ENCODE data around the gene ADGRD1. TPM values are rescaled to one million over a fixed set of nuclear protein-coding genes. Genes with fewer than 3 reads are reported as not detected.

ADGRD1 gene
- total RNA-seq, 1 donor from 2014 or later: 46.9 TPM

GRCh38 chr12:130960058-130960457 lies 6.4 kb downstream of the ADGRD1 start:
- Histone ChIP-seq H3K4me1 (no peaks in the 10 kb centered on the region), H3K27ac (no peak overlapping the region), H3K9me3 (no peaks in the 10 kb centered on the region), H3K4me3 (no peak overlapping the region), H3K27me3 (no peaks in the 10 kb centered on the region), H3K36me3 (no peaks in the 10 kb centered on the region)
- TF ChIP-seq, protein P1, sequence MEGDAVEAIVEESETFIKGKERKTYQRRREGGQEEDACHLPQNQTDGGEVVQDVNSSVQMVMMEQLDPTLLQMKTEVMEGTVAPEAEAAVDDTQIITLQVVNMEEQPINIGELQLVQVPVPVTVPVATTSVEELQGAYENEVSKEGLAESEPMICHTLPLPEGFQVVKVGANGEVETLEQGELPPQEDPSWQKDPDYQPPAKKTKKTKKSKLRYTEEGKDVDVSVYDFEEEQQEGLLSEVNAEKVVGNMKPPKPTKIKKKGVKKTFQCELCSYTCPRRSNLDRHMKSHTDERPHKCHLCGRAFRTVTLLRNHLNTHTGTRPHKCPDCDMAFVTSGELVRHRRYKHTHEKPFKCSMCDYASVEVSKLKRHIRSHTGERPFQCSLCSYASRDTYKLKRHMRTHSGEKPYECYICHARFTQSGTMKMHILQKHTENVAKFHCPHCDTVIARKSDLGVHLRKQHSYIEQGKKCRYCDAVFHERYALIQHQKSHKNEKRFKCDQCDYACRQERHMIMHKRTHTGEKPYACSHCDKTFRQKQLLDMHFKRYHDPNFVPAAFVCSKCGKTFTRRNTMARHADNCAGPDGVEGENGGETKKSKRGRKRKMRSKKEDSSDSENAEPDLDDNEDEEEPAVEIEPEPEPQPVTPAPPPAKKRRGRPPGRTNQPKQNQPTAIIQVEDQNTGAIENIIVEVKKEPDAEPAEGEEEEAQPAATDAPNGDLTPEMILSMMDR (IDR thresholded peaks at IDR 0.05): no peak
- DNase-seq (ENCODE audit: low spot score in 2 of 2): no peak
- intact Hi-C loops (cut with DNase I): no loop called here

DNA sequence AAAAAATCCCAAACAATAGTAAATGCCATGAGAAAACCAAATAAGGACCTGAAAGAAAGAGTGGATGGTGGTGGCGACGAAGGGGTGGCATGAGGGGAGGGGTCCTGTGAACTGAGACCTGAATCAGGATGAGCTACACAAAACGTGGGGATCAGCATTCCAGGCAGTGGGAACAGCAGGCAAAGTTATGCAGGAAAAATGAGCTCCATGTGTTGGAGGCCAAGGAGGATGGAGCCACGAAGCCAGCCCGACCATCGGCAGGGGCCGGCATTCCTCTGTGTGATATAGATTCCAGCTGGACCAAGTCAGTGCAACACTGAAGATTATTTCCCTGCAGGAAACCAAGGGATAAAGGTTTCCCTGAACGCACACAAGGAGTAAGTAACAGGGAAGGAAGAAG lies 7.1 kb downstream of the ADGRD1 start:
- Histone ChIP-seq H3K27me3 (no peaks in the 10 kb centered on the region), H3K4me3 (no peak overlapping the region), H3K9me3 (no peaks in the 10 kb centered on the region), H3K36me3 (no peaks in the 10 kb centered on the region), H3K27ac (no peak overlapping the region), H3K4me1 (no peaks in the 10 kb centered on the region)
- intact Hi-C loops (cut with DNase I): no loop called here
- TF ChIP-seq, protein P1 (IDR thresholded peaks at IDR 0.05): no peak
- no peak for DNase-seq (ENCODE audit: low spot score in 2 of 2)

GRCh38 chr12:130961921-130962451 lies 8.3 kb downstream of the ADGRD1 start:
- Histone ChIP-seq H3K9me3 (no peaks in the 10 kb centered on the region), H3K27me3 (no peaks in the 10 kb centered on the region), H3K4me3 (no peak overlapping the region), H3K36me3 (peaks cover 0 to 2% of the 10 kb centered on the region in 2 donors), H3K4me1 (no peaks in the 10 kb centered on the region), H3K27ac (no peak overlapping the region)
- TF ChIP-seq, protein P1 (IDR thresholded peaks at IDR 0.05): no peak
- intact Hi-C loops (cut with DNase I): no loop called here
- peak in 1 of 2 donors; percentile 13 for DNase-seq (ENCODE audit: low spot score in 2 of 2)

DNA sequence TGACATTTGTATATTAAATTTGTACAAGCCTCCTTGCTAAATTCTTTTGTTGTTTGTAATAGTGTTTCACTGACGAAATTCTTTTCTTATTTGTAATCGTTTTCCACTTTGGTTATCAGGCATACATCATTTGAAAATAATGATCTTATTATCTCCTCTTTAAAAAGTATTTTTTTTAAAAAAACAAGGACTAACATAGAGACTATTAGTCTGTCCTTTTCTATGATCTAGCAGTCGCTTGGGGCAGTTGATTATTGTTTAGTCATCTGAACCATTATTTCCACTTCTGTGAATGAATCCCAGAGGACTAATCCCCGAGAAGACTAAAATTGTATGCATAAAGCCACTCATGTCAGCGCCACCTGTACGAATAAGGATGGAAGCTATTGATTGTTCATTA lies 11.5 kb downstream of the ADGRD1 start:
- peaks cover 0 to 4% of the 10 kb centered on the region in 2 donors for H3K36me3 ChIP-seq
- intact Hi-C loops (cut with DNase I): no loop called here
- no peaks in the 10 kb centered on the region for H3K27me3 ChIP-seq
- no peaks in the 10 kb centered on the region for H3K9me3 ChIP-seq
- H3K4me3 ChIP-seq: no peak overlapping the region
- TF ChIP-seq, protein P1 (IDR thresholded peaks at IDR 0.05): no peak
- H3K4me1 ChIP-seq: no peaks in the 10 kb centered on the region
- DNase-seq (ENCODE audit: low spot score in 2 of 2): no peak
- H3K27ac ChIP-seq: no peak overlapping the region

GRCh38 chr12:130965668-130966067 lies 12.0 kb downstream of the ADGRD1 start:
- intact Hi-C loops (cut with DNase I): no loop called here
- Histone ChIP-seq H3K27ac (no peak overlapping the region), H3K9me3 (no peaks in the 10 kb centered on the region), H3K27me3 (no peaks in the 10 kb centered on the region), H3K4me3 (no peak overlapping the region), H3K4me1 (no peaks in the 10 kb centered on the region), H3K36me3 (peaks cover 0 to 4% of the 10 kb centered on the region in 2 donors)
- TF ChIP-seq, protein P1 (IDR thresholded peaks at IDR 0.05): no peak
- DNase-seq (ENCODE audit: low spot score in 2 of 2): no peak
